ENCODE results near the gene PHC2. TPM values are rescaled to one million over a fixed set of nuclear protein-coding genes. Genes with fewer than 3 reads are reported as not detected.

Gene PHC2
- total RNA-seq, 1 experiment from 2014 or later, result 9.4 TPM

DNA sequence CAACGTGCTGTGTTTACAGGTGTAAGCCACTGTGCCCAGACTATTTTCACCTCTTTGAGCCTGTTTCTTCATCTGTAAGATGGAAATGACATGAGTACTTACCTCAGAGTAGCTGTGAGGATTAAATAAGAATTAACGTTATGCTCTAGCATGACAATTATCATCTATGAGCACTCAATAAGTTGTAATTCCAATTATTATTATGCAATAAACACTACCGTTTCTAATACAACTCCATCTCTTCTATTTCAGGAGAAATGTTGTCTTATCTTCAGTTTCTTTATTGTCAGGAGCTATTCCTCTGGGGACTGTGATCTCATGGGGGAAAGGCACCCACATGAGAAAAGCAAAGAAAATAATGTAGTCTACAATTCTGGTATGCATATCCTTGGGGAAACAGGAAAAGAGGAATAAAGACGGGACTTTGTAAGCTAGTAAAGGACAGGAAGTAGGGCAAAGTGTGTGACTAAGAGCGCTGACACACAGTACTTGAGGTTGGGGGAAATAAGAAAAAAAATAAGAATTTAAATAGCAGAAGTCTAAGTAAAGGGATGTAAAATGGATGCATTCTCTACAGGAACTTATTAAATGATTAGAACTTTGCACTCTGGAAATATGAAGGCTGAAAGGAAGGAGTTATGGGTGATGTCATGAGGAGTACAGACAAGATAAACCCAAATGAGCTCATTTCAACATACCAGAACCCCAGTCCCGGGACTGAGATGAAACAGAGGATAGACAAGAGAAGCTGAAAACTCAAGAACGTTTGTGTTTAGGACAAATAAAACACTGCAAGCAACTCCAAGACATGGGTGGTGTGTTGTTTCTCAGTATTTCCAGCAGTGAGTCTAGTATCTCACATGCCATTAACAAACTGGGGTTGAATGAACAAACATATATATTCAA is 9.8 kb downstream of the PHC2 start:
- Histone ChIP-seq H3K4me1 (ENCODE audit: insufficient read depth, low read length) (peaks cover 6% of the 10 kb centered on the region; the same call in 1 of the 2 replicates), H4K8ac (replicated peaks; ENCODE audit: insufficient read length, low read depth, low read length) (no peak overlapping the region), H3K27ac (ENCODE audit: insufficient read length, low read depth, low read length) (no peak overlapping the region), H3K14ac (ENCODE audit: insufficient read depth, low read length) (no peak overlapping the region), H2AFZ (ENCODE audit: low read length) (no peak overlapping the region), H3K18ac (ENCODE audit: insufficient read length, low read depth, low read length) (no peak overlapping the region), H3K9me3 (ENCODE audit: control insufficient read depth, low read depth, low read length) (no peaks in the 10 kb centered on the region), H3K4ac (ENCODE audit: low read depth, low read length) (no peak overlapping the region), H3K56ac (ENCODE audit: insufficient read length, low read depth, low read length) (no peak overlapping the region), H2BK12ac (ENCODE audit: insufficient read length, low read depth, low read length) (no peak overlapping the region), H2BK15ac (ENCODE audit: low read depth, low read length) (no peak overlapping the region), H2BK5ac (ENCODE audit: insufficient read length, low read length) (no peak overlapping the region), H2BK120ac (ENCODE audit: low read depth, low read length, poor library complexity, severe bottlenecking) (no peak overlapping the region), H3K4me2 (ENCODE audit: insufficient read depth, insufficient read length, low read length) (no peak overlapping the region), H2BK20ac (ENCODE audit: low read depth, low read length, poor library complexity, severe bottlenecking) (no peak overlapping the region), H3K9ac (ENCODE audit: extremely low read depth, insufficient read length, low read length) (no peak overlapping the region), H3K79me1 (ENCODE audit: insufficient read depth, low read depth, low read length, poor library complexity, severe bottlenecking) (no peaks in the 10 kb centered on the region), H3T11ph (ENCODE audit: low read length) (no peak overlapping the region), H4K20me1 (ENCODE audit: control insufficient read depth, insufficient read depth, insufficient read length) (no peaks in the 10 kb centered on the region), H4K5ac (ENCODE audit: insufficient read length, low read depth, low read length) (no peak overlapping the region), H2AK5ac (ENCODE audit: insufficient read length, low read length) (no peak overlapping the region), H3K79me2 (ENCODE audit: insufficient read depth, low read length) (no peaks in the 10 kb centered on the region), H4K91ac (ENCODE audit: insufficient read length, low read depth, low read length) (no peak overlapping the region), H3K27me3 (ENCODE audit: insufficient read depth, low read length) (no peaks in the 10 kb centered on the region), H3K23ac (ENCODE audit: insufficient read length, low read depth, low read length) (no peak overlapping the region), H3K23me2 (ENCODE audit: insufficient read length, low read depth, low read length, poor library complexity, severe bottlenecking) (no peaks in the 10 kb centered on the region)
- TF ChIP-seq, protein P1, sequence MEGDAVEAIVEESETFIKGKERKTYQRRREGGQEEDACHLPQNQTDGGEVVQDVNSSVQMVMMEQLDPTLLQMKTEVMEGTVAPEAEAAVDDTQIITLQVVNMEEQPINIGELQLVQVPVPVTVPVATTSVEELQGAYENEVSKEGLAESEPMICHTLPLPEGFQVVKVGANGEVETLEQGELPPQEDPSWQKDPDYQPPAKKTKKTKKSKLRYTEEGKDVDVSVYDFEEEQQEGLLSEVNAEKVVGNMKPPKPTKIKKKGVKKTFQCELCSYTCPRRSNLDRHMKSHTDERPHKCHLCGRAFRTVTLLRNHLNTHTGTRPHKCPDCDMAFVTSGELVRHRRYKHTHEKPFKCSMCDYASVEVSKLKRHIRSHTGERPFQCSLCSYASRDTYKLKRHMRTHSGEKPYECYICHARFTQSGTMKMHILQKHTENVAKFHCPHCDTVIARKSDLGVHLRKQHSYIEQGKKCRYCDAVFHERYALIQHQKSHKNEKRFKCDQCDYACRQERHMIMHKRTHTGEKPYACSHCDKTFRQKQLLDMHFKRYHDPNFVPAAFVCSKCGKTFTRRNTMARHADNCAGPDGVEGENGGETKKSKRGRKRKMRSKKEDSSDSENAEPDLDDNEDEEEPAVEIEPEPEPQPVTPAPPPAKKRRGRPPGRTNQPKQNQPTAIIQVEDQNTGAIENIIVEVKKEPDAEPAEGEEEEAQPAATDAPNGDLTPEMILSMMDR (conservative IDR thresholded peaks at IDR 0.05), result no peak
- no peaks in the 10 kb centered on the region for H3K27me3 Mint-ChIP-seq (ENCODE audit: low read depth)
- DNase-seq, result no peak
- no peak overlapping the region for H3K4me3 Mint-ChIP-seq
- H3K4me1 Mint-ChIP-seq, result peaks cover 12 to 15% of the 10 kb centered on the region in 2 experiments
- no peak overlapping the region for H3K27ac Mint-ChIP-seq
- H3K36me3 Mint-ChIP-seq (ENCODE audit: insufficient read depth in 1 of 3, low read depth in 3 of 3), result peaks cover 1 to 6% (median 2%) of the 10 kb centered on the region in 3 experiments; a peak in 3 of 7 replicates
- H3K9me3 Mint-ChIP-seq, result peaks cover 8 to 9% of the 10 kb centered on the region in 2 experiments; a peak in 4 of 5 replicates
- no CpG with 5 or more reads among the region's 7 CpGs for WGBS (ENCODE audit: extremely low coverage, insufficient read length, low lambda C conversion rate)

Data from H9 (cell line).